CD4-positive, alpha-beta T cell treated with Interleukin-6 at 100 ng/mL for 8 hours (primary cell): ENCODE measurements around the gene GAB2.
"Not testable (repeated sequence)": the region's sequence is repeated elsewhere in the genome, so short reads cannot be mapped to it uniquely, and the experiment has no call there.

Experiments
- DNase-seq: peaks from one replicate; pipeline ENCODE4 v3.0.0-alpha.2; 2020; ENCODE audit warnings: mixed read lengths, low spot score

The GAB2 gene, protein sequence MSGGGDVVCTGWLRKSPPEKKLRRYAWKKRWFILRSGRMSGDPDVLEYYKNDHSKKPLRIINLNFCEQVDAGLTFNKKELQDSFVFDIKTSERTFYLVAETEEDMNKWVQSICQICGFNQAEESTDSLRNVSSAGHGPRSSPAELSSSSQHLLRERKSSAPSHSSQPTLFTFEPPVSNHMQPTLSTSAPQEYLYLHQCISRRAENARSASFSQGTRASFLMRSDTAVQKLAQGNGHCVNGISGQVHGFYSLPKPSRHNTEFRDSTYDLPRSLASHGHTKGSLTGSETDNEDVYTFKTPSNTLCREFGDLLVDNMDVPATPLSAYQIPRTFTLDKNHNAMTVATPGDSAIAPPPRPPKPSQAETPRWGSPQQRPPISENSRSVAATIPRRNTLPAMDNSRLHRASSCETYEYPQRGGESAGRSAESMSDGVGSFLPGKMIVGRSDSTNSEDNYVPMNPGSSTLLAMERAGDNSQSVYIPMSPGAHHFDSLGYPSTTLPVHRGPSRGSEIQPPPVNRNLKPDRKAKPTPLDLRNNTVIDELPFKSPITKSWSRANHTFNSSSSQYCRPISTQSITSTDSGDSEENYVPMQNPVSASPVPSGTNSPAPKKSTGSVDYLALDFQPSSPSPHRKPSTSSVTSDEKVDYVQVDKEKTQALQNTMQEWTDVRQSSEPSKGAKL

DNA sequence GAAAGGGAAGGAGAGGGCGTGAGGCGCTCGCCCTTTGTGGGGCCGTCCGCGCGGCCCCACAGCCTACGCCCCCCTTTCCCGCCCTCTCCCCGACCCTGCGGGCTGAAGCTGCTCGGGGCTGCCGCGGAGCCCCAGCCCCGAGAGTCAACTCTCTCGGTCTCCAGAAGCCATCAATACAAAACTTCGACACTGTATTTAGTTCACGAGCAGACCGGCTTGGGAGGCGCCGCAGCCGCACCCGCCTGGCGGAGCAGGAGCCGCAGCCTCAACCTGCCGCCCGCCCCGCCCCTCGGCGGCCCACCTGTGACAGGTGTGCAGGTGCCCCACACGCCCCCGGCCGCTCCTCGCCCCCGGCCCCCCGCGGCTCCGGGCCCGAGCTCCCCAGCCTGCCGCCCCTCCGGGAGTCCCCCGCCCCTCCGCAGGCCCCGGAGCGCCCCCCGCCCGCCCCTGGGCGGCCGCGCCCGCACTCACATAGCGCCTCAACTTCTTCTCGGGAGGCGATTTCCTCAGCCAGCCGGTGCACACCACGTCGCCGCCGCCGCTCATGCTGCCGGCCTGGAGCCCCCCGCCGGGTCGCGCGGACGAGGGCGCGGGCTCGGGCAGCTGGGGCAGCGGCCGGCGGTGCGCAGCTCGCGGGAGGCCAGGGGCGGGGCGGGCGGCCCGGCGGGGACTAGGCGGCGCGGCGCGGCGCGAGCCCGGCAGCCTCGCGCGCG is at the start of gene GAB2:
TSS of gene GAB2 (minus strand) at position 646 of the 713 bp plus-strand sequence. CDS start at position 546, 100 bp downstream.
- peak; percentile 7 for DNase-seq

DNA sequence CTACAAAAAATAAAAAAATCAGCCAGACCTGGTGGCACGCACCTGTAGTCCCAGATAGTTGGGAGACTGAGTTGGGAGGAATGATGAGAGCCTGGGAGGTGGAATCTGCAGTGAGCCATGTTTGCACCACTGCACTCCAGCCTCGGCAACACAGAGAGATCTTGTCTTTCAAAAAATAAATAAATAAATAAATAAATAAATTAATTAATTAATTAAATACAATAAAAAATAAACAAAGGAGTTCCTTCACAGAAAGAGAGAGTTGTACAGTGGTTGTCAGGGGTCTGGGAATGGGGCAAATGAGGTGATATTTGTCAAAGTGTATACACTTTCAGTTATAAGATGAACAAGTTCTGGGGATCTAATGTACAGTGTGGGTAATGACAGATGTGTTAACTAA is 49.8 kb upstream of the GAB2 start:
- DNase-seq = no peak

DNA sequence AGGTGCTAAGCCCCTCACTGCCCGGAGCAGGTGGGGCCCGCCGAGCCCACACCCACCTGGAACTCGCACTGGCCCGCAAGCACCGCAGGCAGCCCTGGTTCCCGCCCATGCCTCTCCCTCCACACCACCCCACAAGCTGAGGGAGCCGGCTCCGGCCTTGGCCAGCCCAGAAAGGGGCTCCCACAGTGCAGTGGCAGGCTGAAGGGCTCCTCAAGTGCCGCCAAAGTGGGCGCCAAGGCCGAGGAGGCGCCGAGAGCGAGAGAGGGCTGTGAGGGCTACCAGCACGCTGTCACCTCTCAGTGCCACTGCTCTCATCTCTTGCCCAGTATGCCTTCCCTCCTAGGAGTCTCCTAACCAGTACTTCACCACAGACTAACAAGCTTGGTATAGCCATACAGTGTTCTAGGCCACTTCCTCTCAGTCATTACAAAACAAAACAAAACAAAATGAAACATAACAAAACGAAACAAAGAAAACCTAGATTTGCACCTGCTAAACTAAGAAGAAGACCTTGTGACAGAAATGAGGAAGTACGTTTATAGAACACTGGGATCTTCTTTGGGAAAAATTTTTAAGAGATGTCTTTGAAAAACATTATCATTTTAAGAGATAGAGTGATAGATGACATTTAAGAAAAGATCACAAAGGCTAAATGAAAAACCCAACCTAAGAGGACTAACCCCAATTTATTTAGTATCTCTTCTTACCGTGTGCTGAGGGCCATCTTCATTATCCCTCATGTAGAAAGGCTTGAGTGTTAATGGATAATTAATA is 47.7 kb upstream of the GAB2 start:
- DNase-seq = peak; percentile 28

DNA sequence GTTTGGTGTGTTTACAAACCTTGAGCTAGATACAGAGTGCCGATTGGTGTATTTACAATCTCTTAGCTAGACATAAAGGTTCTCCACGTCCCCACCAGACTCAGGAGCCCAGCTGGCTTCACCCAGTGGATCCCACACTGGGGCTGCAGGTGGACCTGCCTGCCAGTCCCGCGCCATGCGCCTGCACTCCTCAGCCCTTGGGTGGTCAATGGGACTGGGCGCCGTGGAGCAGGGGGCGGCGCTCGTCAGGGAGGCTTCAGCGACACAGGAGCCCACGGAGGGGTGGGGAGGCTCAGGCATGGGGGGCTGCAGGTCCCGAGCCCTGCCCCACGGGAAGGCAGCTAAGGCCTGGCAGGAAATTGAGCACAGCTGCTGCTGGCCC is 47.2 kb upstream of the GAB2 start:
- DNase-seq = not testable (repeated sequence)

DNA sequence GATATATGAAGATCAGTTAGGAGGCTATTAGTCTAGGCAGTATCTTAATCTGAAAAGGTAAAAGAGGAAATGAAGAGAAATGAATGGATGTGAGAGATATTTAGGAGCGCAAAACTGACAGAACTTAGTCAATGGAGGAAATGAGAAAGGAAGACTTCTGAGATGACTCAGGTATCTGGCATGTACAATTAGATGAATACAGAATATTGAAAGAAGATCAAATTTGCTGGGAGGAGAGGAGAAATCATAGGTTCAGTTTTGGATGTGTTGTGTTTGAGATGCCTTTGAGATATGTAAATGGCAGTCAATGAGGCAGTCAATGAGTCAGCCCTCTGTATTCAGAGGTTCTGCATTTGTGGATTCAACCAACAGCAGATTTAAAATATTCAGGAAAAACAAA is 42.9 kb upstream of the GAB2 start:
- no peak for DNase-seq

DNA sequence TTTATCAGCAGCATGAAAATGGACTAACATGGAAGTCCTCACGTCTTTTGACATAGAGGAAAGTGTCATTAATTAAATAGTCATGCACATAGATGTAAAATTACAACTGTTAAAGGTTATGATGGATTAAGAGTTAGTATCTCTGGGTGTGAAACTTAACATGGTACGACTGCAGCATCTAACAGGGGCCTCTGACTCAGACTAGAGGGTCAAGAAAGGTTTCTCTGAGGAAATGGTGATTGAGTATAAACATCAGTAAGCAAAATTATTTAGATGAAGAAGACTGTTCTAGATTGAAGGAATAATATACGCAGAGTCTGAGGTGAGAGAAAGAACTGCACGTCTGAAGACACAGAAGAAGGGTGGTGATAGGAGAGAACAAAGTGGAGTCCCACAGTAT is 42.1 kb upstream of the GAB2 start:
- no peak for DNase-seq

DNA sequence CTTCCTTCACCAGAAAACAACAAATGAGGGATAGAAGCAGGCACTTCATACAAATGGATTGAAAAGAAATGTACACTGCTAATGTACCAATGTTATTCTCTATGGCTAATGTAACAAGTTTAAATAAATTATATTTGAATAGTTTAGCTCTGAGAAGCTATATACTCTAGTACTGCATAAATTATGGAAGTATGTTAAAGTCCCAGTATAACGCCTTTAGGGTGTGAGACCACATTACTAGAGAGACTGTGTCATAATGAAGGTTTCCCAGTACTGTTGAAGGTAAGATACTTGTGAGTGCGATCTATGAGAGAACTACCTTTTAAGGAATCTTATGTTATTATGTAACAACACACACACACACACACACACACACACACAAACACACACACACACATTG is 39.8 kb upstream of the GAB2 start:
- DNase-seq = no peak

DNA sequence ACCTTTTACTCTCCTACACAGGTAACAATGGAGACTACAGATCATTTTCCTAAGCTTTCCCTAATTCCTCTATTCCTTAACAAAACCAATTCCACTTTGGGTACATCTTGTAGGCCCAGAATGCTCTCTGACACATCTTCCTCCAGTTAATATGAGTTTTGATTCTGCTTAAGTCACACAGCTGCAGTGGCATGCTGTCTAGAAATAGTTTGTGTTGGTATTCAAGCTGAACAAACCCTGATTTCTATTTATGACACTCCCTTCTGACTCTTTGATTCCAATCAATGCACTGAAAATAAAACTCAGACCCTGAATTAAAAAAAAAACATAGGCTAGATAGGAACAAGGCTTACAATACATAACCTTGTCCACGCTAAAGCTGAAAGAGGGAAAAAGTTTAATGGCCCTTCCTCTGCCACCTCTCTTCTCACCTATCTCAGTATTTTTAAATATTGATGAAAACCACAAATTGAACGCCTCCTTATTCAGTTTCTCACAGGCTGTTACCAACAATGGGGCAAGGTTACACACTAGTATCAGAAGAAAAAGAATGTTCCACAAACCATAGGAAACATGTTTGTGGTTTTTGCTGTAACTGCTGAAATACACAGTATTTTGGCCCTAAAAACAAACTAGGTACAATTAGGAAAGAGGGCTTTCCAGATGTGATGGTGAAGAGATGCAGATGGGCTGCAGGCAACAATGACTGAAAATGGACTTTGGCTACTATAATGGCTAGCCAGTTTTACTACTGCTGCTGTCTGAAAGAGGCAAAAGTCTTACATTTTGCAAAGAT is 35.7 kb upstream of the GAB2 start:
- no peak for DNase-seq

DNA sequence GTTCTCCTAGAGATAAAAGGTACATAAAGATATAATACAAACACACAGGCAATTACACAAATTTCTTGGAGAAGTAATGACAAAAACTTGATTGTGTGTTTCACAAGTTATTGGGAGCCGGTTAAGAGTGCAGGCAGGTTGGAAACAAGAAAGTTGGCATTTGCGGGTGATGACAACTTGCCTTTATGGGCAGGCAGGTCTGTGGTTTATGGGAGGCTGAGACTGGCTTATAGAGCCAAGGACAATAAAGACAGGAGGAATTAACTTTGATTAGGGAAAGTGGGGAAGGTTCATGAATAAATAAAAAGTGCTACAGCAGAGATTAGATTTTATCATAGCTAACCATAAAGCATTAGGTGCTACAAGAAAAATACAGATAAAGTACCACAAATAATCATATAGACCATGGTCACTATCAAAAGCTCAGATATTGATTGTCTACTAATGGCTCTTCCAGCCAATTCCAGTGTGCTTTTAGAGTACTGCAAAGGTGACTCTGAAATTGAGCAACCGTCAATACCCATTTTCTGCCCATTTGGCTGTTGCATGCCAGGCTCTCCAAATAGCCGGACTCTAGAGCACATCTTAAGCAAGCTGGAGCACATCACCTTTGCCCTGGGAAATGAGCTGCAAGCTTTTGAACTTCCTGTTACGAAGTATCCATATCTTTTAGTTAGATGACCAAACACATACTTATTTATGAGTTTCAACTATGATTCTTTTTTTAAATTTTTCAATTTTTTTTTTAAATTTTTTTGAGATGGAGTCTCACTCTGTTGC is 33.9 kb upstream of the GAB2 start:
- no peak for DNase-seq

DNA sequence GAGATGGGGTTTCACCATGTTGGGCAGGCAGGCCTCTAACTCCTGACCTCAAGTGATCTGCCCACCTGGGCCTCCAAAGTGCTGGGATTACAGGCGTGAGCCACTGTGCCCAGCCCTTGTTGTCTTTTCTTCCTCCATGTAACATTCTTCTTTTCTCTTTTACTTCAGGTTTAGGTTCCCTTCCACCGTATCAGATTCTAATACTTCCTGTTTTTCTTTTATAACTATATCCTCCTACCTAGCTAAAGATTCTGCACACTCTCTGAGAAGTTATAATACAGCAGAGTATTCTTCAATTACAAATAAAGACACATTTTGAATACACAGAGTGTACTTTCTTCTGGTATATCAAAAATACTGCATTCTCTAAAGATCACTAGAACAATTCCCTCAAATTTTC is 33.2 kb upstream of the GAB2 start:
- no peak for DNase-seq

DNA sequence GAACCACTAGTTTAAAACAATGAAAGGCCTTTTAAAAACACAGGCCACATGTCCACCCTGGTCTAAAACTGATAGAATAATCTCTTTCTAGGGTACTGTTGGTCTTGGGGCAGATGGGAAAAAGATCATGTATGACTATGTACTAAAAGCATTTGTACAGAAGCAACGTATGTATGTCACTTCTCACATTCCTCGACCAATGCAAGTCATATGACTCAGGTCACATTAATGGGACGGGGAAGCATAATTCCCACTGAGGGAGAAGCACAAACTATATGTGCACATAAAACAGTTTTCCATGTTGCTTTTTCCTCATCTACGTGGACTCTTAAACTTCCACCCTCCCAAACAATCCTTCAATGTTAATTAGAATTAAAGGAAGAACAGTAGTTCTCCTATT is 32.2 kb upstream of the GAB2 start:
- DNase-seq = no peak

DNA sequence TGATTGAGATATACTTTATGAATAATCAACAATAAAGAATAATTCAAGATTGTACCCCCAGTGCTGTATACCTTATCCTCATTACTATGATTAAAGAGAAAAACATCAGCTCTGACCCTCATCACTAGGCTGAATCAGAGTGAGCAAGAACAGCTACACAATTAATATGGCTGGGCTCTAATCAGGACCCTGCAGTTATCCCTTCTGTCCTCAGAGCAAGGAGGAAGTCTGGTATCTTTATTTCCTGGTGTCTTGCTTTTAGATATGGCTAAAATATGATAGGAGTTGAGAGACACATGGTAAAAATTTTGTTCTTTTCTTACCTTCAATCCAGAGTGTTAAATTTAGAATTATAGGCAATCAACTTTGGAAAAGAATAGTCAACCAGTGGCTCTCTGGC is 28.6 kb upstream of the GAB2 start:
- DNase-seq = no peak

DNA sequence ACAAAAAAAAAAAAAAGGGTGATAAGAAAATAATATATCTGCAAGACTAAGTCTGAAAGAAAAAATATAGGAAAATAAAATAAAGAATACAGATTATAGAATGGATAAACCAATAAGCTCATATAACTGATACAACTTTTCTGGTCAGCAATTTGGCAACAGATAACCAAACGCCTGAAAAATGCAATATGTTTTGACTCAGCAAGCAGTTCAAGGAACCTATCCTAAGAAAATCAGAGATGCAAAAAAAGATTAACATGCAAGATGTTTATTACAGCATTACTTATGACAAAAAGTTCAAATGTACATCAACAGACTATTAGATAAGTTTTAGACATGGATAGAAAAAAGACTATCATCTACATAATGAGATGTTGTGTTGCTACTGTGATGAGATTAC is 27.1 kb upstream of the GAB2 start:
- DNase-seq = no peak

DNA sequence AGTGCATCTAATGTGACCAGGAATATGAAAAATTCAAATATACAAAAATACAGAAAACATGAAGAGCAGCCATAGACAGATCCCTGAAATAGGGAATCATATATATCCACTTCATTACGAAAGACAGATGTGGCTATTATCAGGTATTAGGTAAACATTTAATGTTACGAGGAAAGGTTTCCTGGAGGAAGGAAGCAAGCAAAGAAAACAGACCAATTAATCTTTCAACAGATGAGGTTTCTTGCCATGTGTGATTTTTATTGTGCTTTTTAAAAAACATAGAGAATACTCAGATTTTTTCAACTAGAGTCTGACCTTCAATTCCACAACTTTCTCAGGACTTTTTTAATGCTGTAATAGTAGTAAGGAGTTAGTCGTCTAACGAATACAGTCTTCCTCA is 24.3 kb upstream of the GAB2 start:
- no peak for DNase-seq

DNA sequence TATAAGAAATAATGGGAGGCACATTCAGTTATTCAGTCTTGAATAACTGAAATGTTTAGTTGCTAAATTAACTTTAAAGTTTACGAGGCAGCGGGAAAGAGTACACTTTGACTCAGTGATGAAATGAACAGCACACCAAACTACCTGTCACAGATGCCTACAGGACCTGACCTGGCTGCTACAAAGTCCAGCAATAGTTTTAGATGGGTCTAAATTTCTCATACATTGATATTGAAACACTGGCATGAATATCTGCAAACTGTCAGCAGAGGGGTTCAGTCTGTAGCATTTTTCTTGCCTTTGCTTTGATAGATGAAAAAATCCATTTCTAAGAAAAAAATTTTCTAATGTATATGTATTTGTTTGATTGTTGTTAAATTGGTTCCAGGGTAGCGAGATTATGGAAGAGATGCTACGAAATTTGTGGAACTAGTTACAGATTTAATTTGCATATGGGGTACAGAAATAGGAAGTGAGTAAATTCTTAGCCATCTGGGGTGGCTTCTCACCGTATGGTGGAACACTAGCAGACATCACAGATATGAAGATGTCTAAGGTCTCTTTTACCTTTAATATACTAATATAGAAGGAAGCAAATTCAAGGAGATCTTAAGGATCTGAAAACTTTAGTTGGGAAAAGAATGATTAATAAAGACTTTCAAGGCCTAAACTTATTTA is 20.8 kb upstream of the GAB2 start:
- no peak for DNase-seq

DNA sequence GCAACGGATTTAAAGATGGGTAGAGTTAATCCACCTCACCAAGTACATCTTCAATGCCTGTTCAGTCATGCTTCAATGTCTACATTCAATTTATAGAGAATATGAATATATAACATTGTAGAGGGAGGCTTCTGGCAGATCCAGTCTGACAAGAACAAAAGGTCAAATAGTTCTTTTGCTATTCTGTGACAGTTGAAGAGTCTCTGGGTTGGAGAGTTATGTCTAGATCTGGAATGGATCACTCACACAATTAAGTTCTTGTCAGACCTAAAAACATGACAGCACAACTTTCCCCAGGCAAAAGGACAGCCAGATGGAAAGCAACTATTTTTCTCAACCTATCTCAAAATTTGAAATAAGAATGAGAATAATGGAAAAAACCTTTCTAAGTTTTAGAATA is 15.3 kb upstream of the GAB2 start:
- DNase-seq = no peak

DNA sequence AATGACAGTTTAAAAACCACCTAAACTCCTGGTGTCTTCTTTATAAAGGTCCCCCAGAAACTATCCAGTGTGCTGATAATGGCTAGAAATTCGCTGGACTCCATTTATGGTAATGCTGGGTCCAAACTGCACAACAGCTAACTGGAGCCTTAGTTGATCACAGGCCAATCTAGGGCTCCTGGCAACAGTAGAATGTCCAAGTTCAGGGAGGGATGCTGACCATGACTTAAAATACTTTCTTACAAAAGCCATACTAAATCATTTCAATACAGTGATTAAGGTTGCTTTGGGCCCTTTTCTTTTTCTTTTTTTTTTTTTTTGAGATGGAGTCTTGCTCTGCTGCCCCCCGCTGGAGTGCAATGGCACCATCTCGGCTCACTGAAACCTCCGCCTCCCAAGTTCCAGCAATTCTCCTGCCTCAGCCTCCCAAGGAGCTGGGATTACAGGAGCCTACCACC is 14.5 kb upstream of the GAB2 start:
- no peak for DNase-seq

DNA sequence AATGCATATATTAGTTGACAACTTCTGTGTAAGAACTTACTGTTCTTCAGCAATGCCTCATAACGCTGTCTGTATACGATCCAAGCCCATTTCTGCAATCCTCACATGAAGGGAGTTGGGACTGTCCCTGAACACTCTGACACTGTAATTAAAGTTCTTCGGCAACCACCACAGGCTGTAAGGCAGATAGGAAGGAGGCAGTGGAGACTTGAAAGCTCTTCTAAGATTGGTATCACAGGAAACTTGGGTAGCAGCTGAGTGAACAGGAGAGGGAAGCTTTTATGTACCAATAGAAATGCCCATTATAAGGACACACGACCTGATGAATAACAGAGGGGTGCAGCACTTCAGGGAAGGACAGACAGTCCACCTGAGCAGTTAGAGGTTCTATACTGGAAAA is 12.0 kb upstream of the GAB2 start:
- no peak for DNase-seq

DNA sequence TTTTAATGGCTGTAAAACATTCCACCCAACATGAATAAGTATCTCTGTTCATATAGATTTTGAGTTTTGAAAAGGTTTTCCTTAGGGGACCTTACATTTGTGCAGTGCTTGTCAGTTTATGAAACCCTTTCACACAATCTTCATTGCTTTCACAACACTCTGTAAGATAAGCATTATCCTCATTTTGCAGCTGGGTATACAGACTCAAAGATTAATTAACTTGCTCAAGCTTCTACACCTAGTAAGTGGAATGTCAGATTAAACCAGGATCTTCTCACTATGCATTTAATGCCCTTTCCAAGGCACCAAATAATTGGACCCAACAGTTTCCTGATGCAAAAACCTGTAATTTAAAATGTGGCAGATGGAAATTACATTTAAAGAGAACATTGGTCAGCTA is 11.6 kb upstream of the GAB2 start:
- no peak for DNase-seq

DNA sequence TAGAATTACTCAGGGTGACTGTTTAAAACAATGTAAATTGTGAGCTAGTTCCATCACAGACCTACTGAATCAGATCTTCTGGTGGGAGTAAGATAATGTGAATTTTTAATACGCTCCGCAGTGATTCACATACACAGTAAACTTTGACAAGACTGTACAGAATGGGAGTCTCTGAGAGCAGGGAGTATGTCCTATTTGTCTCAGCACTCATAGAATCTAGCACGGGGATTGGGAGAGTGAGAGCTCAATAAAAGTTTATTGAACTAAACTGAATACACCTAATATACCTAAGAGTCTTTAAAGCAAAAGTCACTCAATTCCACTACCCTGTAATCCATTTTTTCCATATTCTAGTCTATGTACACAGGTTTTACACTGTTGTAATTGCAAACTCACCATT is 11.2 kb upstream of the GAB2 start:
- no peak for DNase-seq
